OCI-LY3 (cell line): Measurements from ENCODE around the gene KRT9.

Source experiments
- CTCF ChIP-seq: fragments of 200-600, 300-600 bp; sonication (generic); IDR thresholded peaks from 2 replicates; pipeline ENCODE4 v1.5.1; 2014; ENCODE audit warnings: antibody characterized with exemption, low read length, low read depth
- EZH2phosphoT487 ChIP-seq: fragments of 200-600 bp; shearing (Covaris generic); IDR thresholded peaks from 2 replicates; pipeline ENCODE4 v1.6.1; 2018; ENCODE audit warnings: antibody characterized with exemption, mixed run types, low read depth

- TF ChIP-seq EZH2phosphoT487 (no peak), CTCF (no peak)
Measured at GRCh38 chr17:41524261-41524660, 47.6 kb downstream of the KRT9 start.
